ENCODE results near the gene ABI2. TPM values are rescaled to one million over a fixed set of nuclear protein-coding genes. Genes with fewer than 3 reads are reported as not detected.

Gene ABI2
- total RNA-seq, 1 experiment from 2014 or later, result 75.6 TPM

DNA sequence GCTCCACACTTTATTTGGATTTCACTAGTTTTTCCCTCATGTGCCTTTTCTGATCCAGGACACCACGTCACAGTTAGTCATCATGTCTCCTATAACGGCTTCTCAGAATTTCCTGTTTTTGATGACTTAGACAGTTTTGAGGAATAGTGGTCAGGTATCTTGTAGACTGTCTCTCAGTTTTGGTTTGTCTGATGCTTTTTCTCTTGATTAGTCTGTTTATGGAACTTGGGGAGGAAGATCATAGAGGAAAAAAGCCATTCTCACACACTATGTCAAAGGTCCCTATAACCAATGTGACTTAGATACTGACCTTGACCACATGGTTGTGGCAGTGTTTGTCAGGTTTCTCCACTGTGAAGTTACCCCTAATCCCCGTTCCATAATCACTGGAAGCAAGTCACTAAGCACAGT lies 117.9 kb downstream of the ABI2 start:
- no peak overlapping the region for H3K27ac ChIP-seq (ENCODE audit: low read depth, low read length)
- DNase-seq (ENCODE audit: low read depth, low spot score), result no peak

More for the DNA sequence above, 117.9 kb downstream of the ABI2 start:
- BruUV-seq (replicated peaks), result no TSS peak
- intact Hi-C loops (cut with micrococcal nuclease), result no loop called here
- ATAC-seq, result no peak; the same call in 1 of the 2 replicates
- H3K4me1 ChIP-seq (ENCODE audit: control insufficient read depth in 1 of 2, insufficient read depth in 2 of 2, low read length in 2 of 2), result peaks cover 5 to 8% of the 10 kb centered on the region in 2 experiments
- H3K4me2 ChIP-seq (ENCODE audit: low read length), result no peak overlapping the region
- no peak overlapping the region for H3K4me3 ChIP-seq (replicated peaks in 1 of 2; ENCODE audit: low read depth in 1 of 2, low read length in 2 of 2)
- RAD21 ChIA-PET (ENCODE audit: low non-redundant PET in 1 of 2, low total read pairs in 2 of 2, uncharacterized antibody in 2 of 2, unreplicated experiment in 2 of 2), result no interaction called here
- H3K36me3 ChIP-seq (ENCODE audit: control insufficient read depth in 1 of 2, insufficient read depth in 2 of 2, low read length in 2 of 2), result peaks cover 0 to 14% of the 10 kb centered on the region in 2 experiments; a peak in 1 of 4 replicates
- no peak for TF ChIP-seq FOSL1 (IDR thresholded peaks at IDR 0.05; ENCODE audit: low read depth)
- no peak for TF ChIP-seq YY1 (IDR thresholded peaks at IDR 0.05; ENCODE audit: extremely low read depth, insufficient replicate concordance, low read depth, low read length)
- TF ChIP-seq CBX3 (IDR thresholded peaks at IDR 0.05; ENCODE audit: low read depth), result no peak
- TF ChIP-seq JUND (IDR thresholded peaks at IDR 0.05), result no peak
- TF ChIP-seq ELF1 (IDR thresholded peaks at IDR 0.05; ENCODE audit: borderline replicate concordance, low read depth), result no peak
- TF ChIP-seq ZFX (IDR thresholded peaks at IDR 0.05), result no peak
- no peak for TF ChIP-seq RAD21 (IDR thresholded peaks at IDR 0.05; ENCODE audit: low read depth)
- no peak for TF ChIP-seq SP1 (IDR thresholded peaks at IDR 0.05; ENCODE audit: low read depth)
- TF ChIP-seq POLR2AphosphoS5 (IDR thresholded peaks at IDR 0.05; ENCODE audit: low read depth, low read length), result no peak
- TF ChIP-seq POLR2A (IDR thresholded peaks at IDR 0.05; ENCODE audit: borderline replicate concordance, extremely low read depth, insufficient read depth, insufficient read length), result no peak
- TF ChIP-seq, protein P1, sequence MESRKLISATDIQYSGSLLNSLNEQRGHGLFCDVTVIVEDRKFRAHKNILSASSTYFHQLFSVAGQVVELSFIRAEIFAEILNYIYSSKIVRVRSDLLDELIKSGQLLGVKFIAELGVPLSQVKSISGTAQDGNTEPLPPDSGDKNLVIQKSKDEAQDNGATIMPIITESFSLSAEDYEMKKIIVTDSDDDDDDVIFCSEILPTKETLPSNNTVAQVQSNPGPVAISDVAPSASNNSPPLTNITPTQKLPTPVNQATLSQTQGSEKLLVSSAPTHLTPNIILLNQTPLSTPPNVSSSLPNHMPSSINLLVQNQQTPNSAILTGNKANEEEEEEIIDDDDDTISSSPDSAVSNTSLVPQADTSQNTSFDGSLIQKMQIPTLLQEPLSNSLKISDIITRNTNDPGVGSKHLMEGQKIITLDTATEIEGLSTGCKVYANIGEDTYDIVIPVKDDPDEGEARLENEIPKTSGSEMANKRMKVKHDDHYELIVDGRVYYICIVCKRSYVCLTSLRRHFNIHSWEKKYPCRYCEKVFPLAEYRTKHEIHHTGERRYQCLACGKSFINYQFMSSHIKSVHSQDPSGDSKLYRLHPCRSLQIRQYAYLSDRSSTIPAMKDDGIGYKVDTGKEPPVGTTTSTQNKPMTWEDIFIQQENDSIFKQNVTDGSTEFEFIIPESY (IDR thresholded peaks at IDR 0.05; ENCODE audit: extremely low read depth, insufficient replicate concordance, low read length), result no peak
- TF ChIP-seq, protein P2, sequence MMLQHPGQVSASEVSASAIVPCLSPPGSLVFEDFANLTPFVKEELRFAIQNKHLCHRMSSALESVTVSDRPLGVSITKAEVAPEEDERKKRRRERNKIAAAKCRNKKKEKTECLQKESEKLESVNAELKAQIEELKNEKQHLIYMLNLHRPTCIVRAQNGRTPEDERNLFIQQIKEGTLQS (IDR thresholded peaks at IDR 0.05), result no peak
- H3K9me3 ChIP-seq (ENCODE audit: control insufficient read depth in 1 of 2, insufficient read depth in 1 of 2, low read depth in 1 of 2, low read length in 2 of 2), result no peaks in the 10 kb centered on the region
- H4K20me1 ChIP-seq (ENCODE audit: insufficient read depth), result no peaks in the 10 kb centered on the region
- POLR2A ChIA-PET, result interaction anchor here (0.5 kb wide), 1 partner anchor 213 kb away, joined by 4 read pairs; no protein-coding TSS in a partner anchor
- H3K27me3 ChIP-seq (ENCODE audit: insufficient read depth, low read length), result no peaks in the 10 kb centered on the region
- CTCF ChIA-PET, result no interaction called here
- no peak overlapping the region for H3K9ac ChIP-seq (ENCODE audit: low read length)
- no peaks in the 10 kb centered on the region for H3K79me2 ChIP-seq (ENCODE audit: insufficient read depth, low read length)
- no peak overlapping the region for H2AFZ ChIP-seq (ENCODE audit: low read depth, low read length, poor library complexity, severe bottlenecking)
- H3K9me2 ChIP-seq (ENCODE audit: insufficient read depth), result no peaks in the 10 kb centered on the region

Measured in HCT116 (cell line).